ENCODE results near the gene PDAP1. TPM values are rescaled to one million over a fixed set of nuclear protein-coding genes. Genes with fewer than 3 reads are reported as not detected.

The PDAP1 gene
- total and polyA plus RNA-seq, 10 of the 15 experiments (the other 5 are each of a cell fraction or from before 2014, with no cell fraction given), result 6.6 to 200 (median 87.7) TPM

DNA sequence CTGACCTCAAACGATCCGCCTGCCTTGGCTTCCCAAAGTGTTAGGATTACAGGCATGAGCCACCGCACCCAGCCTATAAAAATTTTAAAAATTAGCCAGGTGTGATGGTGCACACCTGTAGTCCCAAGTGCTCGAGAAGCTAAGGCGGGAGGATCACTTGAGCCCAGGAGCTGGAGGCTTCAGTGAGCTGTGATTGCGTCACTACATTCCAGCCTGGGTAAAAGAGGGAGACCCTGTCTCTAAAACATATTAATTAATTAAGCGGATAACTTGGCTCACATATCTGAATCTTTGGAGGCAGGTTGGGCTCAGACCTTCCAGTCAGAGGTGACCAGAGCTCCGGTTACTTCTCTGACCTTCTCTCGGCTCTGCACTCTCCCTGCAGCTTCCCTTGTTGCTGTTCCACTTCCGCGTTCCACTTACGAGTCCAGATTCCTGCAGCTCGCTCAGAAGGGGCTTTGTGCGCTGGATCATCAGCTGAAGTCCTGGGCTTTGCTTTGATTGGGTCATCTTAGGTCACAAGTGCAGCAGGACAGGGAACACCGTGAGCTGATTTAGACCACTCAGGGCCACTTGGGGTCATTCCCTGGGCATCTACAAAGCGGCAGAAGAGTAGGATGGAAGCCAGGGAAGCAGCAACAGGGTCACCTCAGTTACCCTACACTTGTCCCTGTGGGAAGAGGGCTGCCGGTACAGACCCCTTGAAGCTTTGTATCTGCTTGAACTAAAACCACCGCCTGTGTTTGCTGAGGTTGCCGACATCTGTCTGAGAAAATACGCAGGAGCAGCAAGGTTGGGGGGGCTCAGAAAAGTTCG lies 35.9 kb downstream of the PDAP1 start:
- H3K4me2 ChIP-seq (ENCODE audit: control insufficient read depth, insufficient read depth), result no peak overlapping the region
- no peak for TF ChIP-seq ZSCAN29 (IDR thresholded peaks at IDR 0.05)
- TF ChIP-seq, protein P1, sequence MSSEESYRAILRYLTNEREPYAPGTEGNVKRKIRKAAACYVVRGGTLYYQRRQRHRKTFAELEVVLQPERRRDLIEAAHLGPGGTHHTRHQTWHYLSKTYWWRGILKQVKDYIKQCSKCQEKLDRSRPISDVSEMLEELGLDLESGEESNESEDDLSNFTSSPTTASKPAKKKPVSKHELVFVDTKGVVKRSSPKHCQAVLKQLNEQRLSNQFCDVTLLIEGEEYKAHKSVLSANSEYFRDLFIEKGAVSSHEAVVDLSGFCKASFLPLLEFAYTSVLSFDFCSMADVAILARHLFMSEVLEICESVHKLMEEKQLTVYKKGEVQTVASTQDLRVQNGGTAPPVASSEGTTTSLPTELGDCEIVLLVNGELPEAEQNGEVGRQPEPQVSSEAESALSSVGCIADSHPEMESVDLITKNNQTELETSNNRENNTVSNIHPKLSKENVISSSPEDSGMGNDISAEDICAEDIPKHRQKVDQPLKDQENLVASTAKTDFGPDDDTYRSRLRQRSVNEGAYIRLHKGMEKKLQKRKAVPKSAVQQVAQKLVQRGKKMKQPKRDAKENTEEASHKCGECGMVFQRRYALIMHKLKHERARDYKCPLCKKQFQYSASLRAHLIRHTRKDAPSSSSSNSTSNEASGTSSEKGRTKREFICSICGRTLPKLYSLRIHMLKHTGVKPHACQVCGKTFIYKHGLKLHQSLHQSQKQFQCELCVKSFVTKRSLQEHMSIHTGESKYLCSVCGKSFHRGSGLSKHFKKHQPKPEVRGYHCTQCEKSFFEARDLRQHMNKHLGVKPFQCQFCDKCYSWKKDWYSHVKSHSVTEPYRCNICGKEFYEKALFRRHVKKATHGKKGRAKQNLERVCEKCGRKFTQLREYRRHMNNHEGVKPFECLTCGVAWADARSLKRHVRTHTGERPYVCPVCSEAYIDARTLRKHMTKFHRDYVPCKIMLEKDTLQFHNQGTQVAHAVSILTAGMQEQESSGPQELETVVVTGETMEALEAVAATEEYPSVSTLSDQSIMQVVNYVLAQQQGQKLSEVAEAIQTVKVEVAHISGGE (CRISPR knock-in tag; IDR thresholded peaks at IDR 0.05), result no peak
- no peaks in the 10 kb centered on the region for H3K27me3 ChIP-seq (replicated peaks in 1 of 2; ENCODE audit: control insufficient read depth in 2 of 2, insufficient read depth in 2 of 2, low read length in 1 of 2)
- H3K36me3 ChIP-seq (ENCODE audit: control insufficient read depth in 2 of 2, insufficient read depth in 2 of 2, low read length in 1 of 2), result peaks cover 0 to 3% of the 10 kb centered on the region in 2 experiments; a peak in 1 of 4 replicates
- no peak overlapping the region for H3K4me3 ChIP-seq
- CTCF ChIA-PET, result interaction anchor here (1.0 kb wide), 1 partner anchor 14 kb away, joined by 4 read pairs; no protein-coding TSS in a partner anchor
- intact Hi-C loops (cut with micrococcal nuclease; ENCODE audit: unreplicated experiment), result loop anchor here (5.0 kb wide), 1 partner anchor 35 kb away; the partner anchor contains the start of genes BUD31 and PDAP1
- no TSS peak for BruUV-seq (replicated peaks)
- in situ Hi-C loops (cut with MboI), result no loop called here
- H3K27ac ChIP-seq (ENCODE audit: control insufficient read depth, insufficient read depth), result no peak overlapping the region
- RAD21 ChIA-PET (ENCODE audit: unreplicated experiment), result no interaction called here
- H3K9me3 ChIP-seq (replicated peaks; ENCODE audit: control insufficient read depth, insufficient read depth, low read length), result no peaks in the 10 kb centered on the region
- FAIRE-seq (no peak), DNase-seq (ENCODE audit: low read depth, low spot score) (no peak), ATAC-seq (no peak)
- no peak overlapping the region for H3K9ac ChIP-seq (ENCODE audit: control insufficient read depth, insufficient read depth, low read length)
- WGBS (ENCODE audit: insufficient coverage, insufficient replicate concordance, low lambda C conversion rate, missing lambda C conversion rate), result 92% methylated on average over 21 of the region's 21 CpGs
- peaks cover 27% of the 10 kb centered on the region for H3K79me2 ChIP-seq (ENCODE audit: control insufficient read depth, insufficient read depth, low read length)
- POLR2A ChIA-PET, result interaction anchor here (0.6 to 0.8 kb wide), 2 partner anchors 87 to 278 kb away, joined by 4 read pairs; no protein-coding TSS in a partner anchor
- H4K20me1 ChIP-seq (ENCODE audit: control insufficient read depth, insufficient read depth), result no peaks in the 10 kb centered on the region; the same call in 1 of the 2 replicates
- peaks cover 7% of the 10 kb centered on the region; the same call in 1 of the 2 replicates for H3K4me1 ChIP-seq (ENCODE audit: control insufficient read depth, insufficient read depth, low read length)
- H2AFZ ChIP-seq (ENCODE audit: control insufficient read depth, low read depth, low read length), result no peak overlapping the region
- SMC1A ChIA-PET (ENCODE audit: uncharacterized antibody, unreplicated experiment), result interaction anchor here (1.0 to 1.2 kb wide), 2 partner anchors 35 to 45 kb away, joined by 4 read pairs; no protein-coding TSS in a partner anchor
